Measurements from ENCODE around the gene PANX3.

Gene PANX3

DNA sequence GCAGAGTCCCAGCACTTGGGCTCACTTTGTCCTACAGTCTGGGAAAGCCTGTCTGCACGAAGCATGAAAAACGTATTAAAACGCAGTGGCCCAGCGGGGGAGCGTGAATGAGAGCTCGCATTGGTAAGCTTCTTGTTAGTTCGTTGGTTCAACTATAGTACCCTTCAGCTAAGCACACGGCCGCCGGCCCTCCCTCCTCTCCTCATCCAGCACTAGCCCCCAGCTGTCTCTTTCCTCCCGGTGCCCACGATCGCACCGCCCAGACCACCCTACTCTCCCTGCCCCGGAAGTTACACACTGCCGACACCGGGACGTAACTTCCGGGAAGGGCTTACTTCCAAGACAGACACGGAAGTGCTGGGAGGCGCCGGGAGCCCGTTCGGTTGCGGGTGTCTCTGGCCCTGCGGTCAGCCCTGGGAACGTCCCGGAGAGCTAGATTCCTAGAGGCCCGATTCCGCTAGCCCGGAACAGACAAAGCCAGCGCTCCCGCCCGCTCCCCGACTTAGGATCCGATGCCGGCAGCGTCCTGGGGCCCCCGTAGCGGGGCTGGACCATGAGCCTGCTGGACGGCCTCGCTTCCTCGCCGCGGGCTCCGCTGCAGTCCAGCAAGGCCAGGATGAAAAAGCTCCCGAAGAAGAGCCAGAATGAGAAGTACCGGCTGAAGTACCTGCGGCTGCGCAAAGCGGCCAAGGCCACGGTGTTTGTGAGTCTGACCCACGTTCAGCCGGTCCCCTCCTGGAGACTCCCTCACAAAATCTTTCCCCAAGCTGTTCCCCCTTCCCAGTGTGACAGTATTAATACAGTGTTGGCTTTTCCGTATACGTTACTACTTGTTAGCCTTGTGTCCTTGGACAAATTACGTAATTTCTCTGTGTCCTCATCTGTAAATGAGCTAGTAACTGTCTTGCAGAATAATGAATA lies 11.6 kb downstream of the PANX3 start, which contains the start of gene TBRG1:
TSS of gene TBRG1 (plus strand) at position 334 of the 921 bp plus-strand sequence. CDS start at position 554, 220 bp downstream.
- peak; percentile 89 for DNase-seq

DNA sequence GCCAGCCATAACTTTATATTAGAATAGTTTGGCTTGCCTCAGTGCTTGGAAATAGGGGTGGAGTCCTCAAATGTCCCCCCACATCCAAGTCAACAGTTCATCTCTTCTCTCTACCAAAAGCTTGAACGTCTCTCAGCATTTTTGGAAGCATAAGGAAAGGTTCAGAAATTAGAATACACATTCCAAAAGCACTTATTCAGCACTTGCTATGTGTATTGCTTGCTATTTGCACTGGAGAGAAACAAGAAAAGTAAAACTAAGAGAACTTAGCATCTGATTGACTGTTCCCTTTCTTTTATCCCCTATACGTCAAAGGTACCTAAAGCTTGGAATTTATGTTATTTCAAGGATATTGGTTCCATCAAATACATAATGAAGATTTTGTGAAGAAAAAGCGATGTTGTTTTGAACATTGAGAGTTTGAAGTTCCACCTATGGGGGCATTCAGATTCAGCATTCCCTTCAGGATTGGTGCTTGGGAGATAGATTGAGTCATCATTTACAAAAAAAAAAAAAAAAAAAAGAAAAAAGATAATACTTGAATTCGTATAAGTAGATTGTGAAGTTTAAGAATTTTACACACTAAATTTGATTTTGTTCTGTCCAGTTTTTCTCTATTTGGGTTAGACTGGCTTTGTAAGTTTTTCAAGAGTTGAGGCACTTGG lies 12.8 kb downstream of the PANX3 start:
- DNase-seq, result no peak

GRCh38 chr11:124625504-124626168 lies 14.4 kb downstream of the PANX3 start:
- DNase-seq, result no peak

DNA sequence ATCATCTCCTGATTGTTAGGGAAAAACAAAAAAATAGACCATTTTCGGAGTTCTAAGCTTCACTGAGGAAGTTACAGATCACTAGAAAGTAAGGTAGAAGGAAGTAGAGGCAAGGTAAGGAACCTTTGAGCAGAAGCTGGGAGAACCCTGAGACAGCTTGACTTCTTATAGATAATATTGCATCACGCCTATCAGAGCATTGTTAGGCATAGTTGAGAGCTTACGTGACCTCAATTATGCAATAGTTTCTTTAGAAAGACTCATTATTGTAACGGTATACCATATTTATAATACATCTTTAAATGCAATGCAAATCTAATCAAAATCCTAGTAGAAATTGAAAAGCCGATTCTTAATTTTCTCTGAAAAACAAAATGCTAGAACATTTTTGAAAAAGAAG lies 16.3 kb downstream of the PANX3 start:
- DNase-seq, result no peak

DNA sequence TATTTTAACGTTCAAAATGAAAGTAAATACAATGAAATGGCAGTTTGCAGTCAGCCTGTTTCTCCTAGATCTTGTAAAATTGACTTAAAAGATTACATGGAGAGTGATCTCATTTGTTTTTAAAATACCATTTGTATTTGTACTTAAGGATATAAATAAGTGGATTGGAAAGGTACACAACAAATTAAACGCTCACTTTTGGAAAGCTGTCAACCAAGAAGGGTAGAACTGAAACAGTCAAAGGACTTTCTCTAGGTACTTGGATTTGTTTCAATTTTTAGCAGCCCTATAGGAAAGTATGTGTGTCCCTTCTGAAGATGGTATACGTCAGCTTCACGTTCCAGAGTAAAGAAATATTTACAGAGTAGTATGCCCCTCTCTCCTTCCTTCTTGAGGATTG lies 18.7 kb downstream of the PANX3 start:
- DNase-seq, result no peak

- DNase-seq, result no peak
Measured at GRCh38 chr11:124633355-124633754, 22.1 kb downstream of the PANX3 start.

GRCh38 chr11:124635932-124636331 lies 24.7 kb downstream of the PANX3 start:
- DNase-seq, result no peak

DNA sequence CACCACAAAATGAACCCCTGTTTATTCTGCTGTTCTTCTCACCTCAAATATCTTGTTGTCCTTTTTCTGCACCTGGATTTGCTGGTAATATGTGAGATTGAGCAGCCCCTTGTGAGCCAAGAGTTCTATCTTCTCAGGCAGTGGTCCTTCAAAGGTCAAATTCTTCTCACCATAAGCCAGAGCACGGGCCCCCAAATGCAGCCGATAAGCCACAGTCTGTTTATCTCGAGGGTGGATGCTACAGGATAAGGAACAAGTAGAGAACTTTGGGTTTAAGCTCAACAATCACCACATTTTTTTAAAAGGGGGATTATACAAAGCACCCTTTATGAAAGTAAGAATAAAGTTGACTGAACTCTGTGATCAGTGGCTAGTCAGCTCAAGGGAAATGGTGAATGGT lies 27.3 kb downstream of the PANX3 start:
- DNase-seq, result no peak

DNA sequence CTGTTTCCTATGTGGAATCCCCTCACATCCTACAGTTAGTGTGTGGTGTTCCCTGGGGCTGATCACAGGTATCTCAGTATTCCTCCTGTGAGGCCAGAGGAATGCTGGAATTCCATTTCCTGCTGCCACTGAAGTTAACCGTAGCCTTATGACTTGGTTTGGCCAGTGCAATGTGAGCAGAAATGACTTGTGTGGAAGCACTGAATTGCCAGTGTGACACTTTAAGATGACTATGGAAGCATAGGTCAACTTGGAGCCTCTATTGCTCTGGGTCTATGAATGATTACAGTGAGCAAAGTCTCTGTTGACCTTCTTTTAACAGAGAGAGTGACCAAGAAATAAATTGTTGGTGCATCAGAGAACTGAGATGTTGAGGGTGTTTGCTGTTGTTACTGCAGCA lies 28.0 kb downstream of the PANX3 start:
- DNase-seq, result no peak

DNA sequence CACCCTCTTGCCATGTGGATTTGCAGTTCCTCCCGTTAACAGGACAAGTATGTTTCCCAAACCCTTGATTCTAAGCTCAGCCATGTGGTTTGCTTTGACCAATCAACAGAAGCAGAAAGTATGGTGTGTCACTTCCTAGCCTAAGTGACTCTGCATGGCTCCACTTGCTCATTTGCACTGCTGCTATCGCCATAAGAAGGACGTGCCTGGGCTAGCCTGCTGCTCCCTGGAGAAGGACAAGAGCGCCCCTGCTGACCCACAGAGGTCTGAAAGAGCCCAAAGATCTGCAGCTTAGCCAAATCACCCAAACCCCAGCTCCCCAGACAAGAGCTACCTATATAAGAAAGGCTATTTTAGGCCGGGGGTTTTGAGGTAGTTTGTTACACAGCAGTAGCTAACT lies 29.4 kb downstream of the PANX3 start:
- DNase-seq, result no peak

- no peak for DNase-seq
Measured at GRCh38 chr11:124642628-124643027, 31.4 kb downstream of the PANX3 start.

- DNase-seq, result no peak
Measured at GRCh38 chr11:124643042-124643604, 31.9 kb downstream of the PANX3 start.

- no peak for DNase-seq
Measured at GRCh38 chr11:124643605-124644425, 32.6 kb downstream of the PANX3 start.

DNA sequence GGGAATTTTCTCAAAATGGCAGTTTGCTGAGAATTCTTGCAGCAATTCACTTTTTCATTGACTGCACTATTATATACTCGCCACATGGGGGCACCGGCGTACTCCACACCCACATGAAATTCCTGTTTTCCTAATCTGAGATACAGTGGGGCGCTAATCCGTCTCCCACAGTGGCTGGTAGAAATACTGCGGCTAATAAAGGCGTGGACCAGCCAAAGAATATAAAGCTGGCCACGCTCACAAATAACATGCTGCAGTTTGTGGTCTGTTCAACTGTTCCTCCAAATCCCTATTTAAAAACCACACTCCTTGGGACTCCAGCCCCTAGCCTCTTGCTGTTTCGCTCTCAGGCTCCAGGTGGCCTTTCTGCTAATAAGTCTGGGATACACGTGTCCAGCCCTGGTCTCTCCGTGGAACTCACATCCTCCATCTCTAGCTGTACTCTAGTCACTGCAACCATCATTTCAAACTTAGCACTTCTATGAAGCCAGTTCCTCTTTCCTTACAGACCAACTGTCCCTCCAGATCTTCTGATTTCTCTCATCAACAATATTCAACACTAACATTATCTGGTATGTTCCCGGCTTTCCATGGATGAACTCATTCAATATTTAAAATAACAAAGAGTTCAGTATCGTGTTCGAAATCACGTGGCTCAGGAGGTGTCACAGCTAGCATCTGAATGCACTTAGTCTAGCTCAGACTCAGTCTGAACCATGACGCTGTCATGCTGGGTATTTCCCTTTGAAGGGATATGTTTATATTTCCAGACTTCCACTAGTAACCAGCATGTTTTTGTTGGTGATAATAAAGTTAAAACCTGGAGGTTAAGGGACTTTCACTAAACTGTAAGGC lies 33.4 kb downstream of the PANX3 start:
- peak; percentile 31 for DNase-seq

GRCh38 chr11:124646148-124646547 lies 34.9 kb downstream of the PANX3 start:
- no peak for DNase-seq

GRCh38 chr11:124648610-124649009 lies 37.4 kb downstream of the PANX3 start:
- DNase-seq, result no peak

DNA sequence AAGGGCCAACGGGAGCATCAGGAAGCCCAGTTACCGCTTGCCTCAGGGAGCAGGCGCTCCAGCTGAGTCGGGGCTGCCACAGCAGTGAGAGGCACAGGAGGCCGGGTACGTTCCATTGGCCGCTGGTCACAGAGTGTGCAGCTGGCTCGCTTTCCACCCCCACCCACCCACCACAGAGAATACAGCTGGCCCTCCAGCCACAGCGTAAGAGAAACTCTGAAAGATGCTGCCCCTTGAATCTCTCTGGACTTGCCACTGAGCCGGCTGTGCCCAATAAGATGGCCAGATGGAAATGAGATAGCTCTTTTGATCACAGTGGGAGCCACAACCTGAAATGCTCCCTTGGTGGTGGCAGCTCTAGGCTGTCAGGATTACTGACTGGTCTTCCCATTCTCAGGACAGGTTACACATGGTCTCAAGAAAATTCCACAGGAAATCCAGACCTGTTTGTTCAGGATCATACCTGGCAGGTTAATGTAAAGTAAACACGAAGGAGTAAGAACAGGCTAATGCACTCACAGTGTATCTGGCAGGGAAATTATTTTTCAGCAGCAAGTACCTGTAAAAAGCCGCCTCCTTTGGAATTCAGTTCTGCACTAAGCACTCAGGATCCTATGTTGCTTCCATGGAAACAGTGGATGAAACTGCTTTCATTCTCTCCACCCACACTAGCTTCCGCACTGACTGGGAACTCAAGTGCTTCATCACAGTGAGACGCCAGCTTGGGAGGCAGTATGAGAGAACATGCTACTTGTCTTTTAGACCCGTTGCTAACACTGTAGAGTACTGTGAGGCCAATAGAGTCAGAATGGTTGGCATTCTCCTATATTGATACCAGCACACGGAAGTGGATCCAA lies 45.8 kb downstream of the PANX3 start:
- DNase-seq, result no peak

- no peak for DNase-seq
Measured at GRCh38 chr11:124657904-124658303, 46.7 kb downstream of the PANX3 start.

- DNase-seq, result no peak
Measured at GRCh38 chr11:124658501-124658900, 47.3 kb downstream of the PANX3 start.

GRCh38 chr11:124658986-124659385 lies 47.8 kb downstream of the PANX3 start:
- no peak for DNase-seq
